GM19468 (cell line): Measurements from ENCODE around the gene GINS2.

Source experiments
- ATAC-seq: cut with Tn5 transposase; IDR thresholded peaks from one replicate; pipeline ENCODE4 v1.9.1; 2021; ENCODE audit warnings: mild to moderate bottlenecking, moderate library complexity, moderate number of reproducible peaks; ENCODE audit not compliant: unreplicated experiment; ENCODE audit errors: extremely low read depth

Gene GINS2

GRCh38 chr16:85688586-85689284, at the start of gene GINS2:
TSS of gene GINS2 (minus strand) at chr16:85688954. CDS start at chr16:85688898, 56 bp downstream.
- peak; percentile 85 for ATAC-seq

DNA sequence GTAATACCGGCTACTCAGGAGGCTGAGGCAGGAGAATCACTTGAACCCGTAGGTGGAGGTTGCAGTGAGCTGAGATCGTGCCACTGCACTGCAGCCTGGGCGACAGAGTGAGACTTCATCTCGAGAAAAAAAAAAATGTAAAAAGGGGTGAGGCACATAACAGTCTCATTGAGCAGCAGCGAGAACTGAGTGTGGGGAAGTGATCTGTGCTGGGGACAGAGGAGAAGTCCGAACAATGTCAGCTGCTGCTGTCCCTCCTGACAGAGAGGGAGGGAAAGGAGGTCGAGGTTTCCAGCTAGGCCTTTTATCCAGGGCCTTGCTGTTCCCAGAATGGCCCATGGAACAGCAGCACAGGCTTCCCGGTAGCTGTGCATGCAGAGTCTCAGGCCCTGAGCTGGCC, 48.2 kb upstream of the GINS2 start:
- no peak for ATAC-seq

- no peak for ATAC-seq
These were observed 47.2 kb upstream of the GINS2 start for GRCh38 chr16:85735946-85736345.

- ATAC-seq = peak; percentile 68
These were observed 46.5 kb upstream of the GINS2 start for GRCh38 chr16:85735225-85735635.

DNA sequence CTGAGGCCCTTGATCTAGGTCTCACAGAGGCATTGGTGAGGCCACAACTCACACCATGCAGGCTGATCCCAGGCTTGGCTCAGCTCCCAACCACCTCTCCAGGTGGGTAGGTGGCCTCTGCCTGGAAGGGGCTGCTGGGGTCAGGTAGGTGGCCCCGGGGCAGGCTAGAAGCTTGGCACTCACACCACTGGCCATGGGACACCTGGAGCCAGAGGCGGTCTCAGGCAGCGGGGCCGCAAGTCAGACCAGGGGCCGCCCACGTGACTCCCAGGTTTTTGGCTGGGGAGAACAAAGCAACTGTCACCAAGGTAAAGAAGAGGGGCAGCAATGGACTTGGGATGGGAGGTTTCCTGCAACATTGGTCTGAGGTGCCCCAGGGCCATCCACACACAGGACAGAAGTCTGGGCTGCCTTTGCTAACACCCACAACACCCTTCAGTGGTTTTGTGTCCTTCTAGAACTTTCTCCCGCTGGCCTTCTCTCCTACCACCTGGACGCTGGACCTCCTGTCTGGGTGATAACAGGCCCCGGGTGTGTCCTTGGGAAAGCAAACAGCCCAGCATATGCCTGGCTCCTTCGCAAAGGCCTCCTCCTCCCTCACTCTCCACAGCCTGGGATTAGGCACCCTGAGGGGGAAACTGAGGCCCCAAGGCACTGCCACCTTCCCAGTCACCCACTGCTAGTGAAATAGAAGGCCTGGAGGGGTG, 45.7 kb upstream of the GINS2 start:
- no peak for ATAC-seq

- no peak for ATAC-seq
These were observed 45.1 kb upstream of the GINS2 start for GRCh38 chr16:85733839-85734170.

DNA sequence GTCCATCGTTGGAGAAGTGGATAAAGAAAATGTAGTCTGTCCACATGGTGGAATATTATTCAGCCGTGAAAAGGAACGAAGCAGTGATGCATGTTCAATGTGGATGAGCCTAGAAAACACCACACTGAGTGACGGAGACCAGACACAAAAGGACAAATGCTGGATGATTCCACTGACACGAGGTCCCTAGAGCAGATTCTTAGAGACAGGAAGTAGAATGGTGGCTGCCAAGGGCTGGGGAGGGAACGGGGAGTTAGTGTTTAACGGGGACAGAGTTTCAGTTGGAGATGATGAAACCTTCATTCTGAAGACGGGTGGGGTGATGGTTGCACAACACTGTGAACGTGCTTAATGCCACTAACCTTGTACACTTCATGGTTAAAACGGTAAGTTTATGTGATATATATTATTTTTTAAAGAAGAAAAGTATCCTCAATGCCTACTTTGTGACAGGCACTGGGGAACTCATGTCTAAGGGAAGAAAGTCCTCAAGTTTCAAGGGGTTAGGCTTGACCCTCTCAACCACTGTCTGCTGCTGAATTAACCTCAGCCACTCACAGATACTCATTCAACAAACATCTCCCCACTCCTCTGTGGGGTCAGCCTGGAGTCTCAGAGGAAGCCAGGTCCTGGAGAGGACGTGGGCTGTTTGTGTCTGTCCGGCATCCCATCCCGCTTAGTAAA, 44.5 kb upstream of the GINS2 start:
- ATAC-seq = no peak

- no peak for ATAC-seq
These were observed 42.4 kb upstream of the GINS2 start for GRCh38 chr16:85731179-85731578.

GRCh38 chr16:85730186-85730465, 41.4 kb upstream of the GINS2 start:
- ATAC-seq = no peak

GRCh38 chr16:85729452-85730185, 40.9 kb upstream of the GINS2 start:
- no peak for ATAC-seq

GRCh38 chr16:85728879-85729278, 40.1 kb upstream of the GINS2 start:
- no peak for ATAC-seq

GRCh38 chr16:85724936-85725335, 36.2 kb upstream of the GINS2 start:
- ATAC-seq = no peak

- no peak for ATAC-seq
These were observed 35.5 kb upstream of the GINS2 start for GRCh38 chr16:85724126-85724879.

DNA sequence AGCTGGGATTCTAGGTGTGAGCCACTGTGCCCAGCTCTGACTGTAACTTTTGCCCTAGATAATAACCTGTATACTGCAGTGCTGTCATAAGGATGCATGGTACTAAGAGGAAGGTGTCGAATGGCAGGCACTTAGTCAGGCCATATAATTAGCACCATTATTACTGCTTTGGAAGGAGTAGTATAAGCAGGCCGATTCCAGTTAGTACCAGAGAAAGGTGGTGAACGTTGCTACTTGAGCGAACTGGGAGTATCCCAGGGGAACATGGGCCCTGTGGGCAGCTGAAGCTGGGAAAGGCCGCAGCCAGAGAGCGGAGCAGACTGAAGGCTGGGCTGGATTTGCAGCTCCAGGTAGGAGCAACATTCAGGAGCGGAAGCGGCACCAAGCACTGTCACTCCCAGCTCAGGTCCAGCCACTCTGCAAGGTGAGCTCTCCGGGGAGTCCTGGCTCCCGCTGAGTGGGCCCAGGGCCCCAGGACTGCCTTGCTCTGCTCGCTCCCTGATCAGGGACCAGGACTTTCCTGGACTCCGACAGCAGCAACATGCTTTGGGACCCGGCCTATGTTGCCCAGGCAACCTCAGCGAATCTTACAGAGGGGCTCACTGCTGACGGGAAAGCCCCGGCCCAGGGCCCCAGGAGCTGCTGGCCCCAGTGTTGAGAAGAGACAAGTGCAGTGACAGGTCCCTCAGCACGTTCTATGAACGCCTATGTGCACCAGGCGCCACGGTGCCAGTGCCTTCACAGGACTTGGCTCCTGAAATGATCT, 33.6 kb upstream of the GINS2 start:
- no peak for ATAC-seq

- no peak for ATAC-seq
These were observed 31.5 kb upstream of the GINS2 start for GRCh38 chr16:85720302-85720637.

- ATAC-seq = no peak
These were observed 31.0 kb upstream of the GINS2 start for GRCh38 chr16:85719605-85720301.

- no peak for ATAC-seq
These were observed 29.9 kb upstream of the GINS2 start for GRCh38 chr16:85718682-85719081.

DNA sequence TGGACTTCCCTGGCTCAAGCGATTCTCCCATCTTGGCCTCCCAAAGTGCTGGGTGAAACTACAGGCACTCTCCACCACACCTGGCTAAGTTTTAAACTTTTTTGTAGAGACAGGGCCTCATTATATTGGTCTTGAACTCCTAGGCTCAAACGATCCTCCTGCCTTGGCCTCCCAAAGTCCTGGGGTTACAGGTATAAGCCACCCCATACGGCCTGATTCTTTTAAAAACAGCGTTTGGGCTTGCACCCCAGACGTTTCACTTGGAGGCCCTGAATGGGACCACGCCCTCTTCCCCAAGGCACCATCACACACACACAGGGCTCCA, 29.4 kb upstream of the GINS2 start:
- no peak for ATAC-seq
